Measurements from ENCODE around the gene MACROD1. TPM values are rescaled to one million over a fixed set of nuclear protein-coding genes. Genes with fewer than 3 reads are reported as not detected.

MACROD1 gene
- total and polyA plus RNA-seq, 9 of the 15 experiments (the other 6 are each of a cell fraction or from before 2014, with no cell fraction given), result 1.1 to 60.0 (median 26.4) TPM

DNA sequence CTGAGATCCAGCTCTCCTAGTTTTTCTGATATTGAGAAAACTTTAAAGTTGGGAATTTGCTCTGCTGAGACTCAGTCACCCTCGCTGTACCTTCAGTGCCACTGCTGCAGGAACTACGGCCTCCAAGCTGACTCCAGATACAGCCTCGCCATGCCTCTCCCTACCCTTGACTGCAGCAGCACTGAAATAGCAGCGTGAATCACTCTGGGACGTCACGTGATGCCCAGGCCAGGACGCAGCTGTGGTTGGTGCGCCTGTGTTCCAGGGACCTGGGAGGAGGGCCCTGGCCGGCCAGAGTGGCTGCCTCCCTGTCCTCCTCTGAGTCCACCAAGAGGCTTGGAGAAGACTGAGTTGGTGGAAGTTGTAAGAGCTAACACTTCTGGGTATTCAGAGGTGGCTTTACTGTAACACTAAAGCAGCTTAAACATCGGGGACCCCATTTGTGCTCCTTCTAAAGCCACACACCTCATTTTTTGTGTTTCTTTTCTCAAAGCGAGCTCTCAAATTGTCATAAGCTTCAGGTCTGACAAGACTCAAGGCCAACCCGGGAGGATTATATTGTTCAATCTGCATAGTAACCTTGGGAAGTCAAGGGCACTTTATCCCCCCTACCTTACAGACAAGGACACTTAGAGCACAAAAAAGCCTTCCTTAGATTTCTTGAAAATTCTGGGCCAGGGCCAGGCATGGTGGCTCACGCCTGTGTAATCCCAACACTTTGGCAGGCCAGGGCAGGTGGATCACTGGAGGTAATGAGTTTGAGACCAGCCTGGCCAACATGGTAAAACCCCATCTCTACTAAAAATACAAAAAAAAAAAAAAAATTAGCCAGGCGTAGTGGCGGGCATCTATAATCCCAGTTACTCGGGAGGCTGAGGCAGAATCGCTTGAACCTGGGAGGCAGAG is 15.8 kb upstream of the MACROD1 start (continued):
- no peak for TF ChIP-seq RREB1 (CRISPR knock-in tag; IDR thresholded peaks at IDR 0.05)
- no peak for TF ChIP-seq ZFP91 (CRISPR knock-in tag; IDR thresholded peaks at IDR 0.05)
- no peak for TF ChIP-seq RFX5 (IDR thresholded peaks at IDR 0.05; ENCODE audit: low read depth, low read length)
- no peak for TF ChIP-seq ZMIZ1 (IDR thresholded peaks at IDR 0.05; ENCODE audit: low read depth in 2 of 2, low read length in 2 of 2)
- TF ChIP-seq THRAP3 (IDR thresholded peaks at IDR 0.05; ENCODE audit: borderline replicate concordance), result no peak
- TF ChIP-seq SMAD2 (IDR thresholded peaks at IDR 0.05; ENCODE audit: low read depth, low read length), result no peak
- TF ChIP-seq LCOR (CRISPR knock-in tag; IDR thresholded peaks at IDR 0.05), result no peak
